Measurements from ENCODE around the gene XYLT2. TPM values are rescaled to one million over a fixed set of nuclear protein-coding genes. Genes with fewer than 3 reads are reported as not detected.

Gene XYLT2
- total RNA-seq, 1 donor, result 6.8 TPM

GRCh38 chr17:50352072-50352692 lies 6.3 kb downstream of the XYLT2 start:
- Histone ChIP-seq H3K4me3 (ENCODE audit: low read length) (no peak overlapping the region), H3K9me3 (ENCODE audit: low read depth, low read length) (no peaks in the 10 kb centered on the region), H3K4me1 (ENCODE audit: insufficient read depth, low read length) (peaks cover 5% of the 10 kb centered on the region), H3K27me3 (ENCODE audit: insufficient read depth, low read length) (no peaks in the 10 kb centered on the region)

- Histone ChIP-seq H3K9me3 (ENCODE audit: low read depth, low read length) (no peaks in the 10 kb centered on the region), H3K4me3 (ENCODE audit: low read length) (no peak overlapping the region), H3K4me1 (ENCODE audit: insufficient read depth, low read length) (no peaks in the 10 kb centered on the region), H3K27me3 (ENCODE audit: insufficient read depth, low read length) (no peaks in the 10 kb centered on the region)
Observed at GRCh38 chr17:50352693-50353599, 7.0 kb downstream of the XYLT2 start.

GRCh38 chr17:50353600-50354195 lies 7.8 kb downstream of the XYLT2 start:
- H3K9me3 ChIP-seq (ENCODE audit: low read depth, low read length), result no peaks in the 10 kb centered on the region
- no peaks in the 10 kb centered on the region for H3K27me3 ChIP-seq (ENCODE audit: insufficient read depth, low read length)
- H3K4me1 ChIP-seq (ENCODE audit: insufficient read depth, low read length), result no peaks in the 10 kb centered on the region
- no peak overlapping the region for H3K4me3 ChIP-seq (ENCODE audit: low read length)

GRCh38 chr17:50354198-50354597 lies 8.3 kb downstream of the XYLT2 start:
- Histone ChIP-seq H3K9me3 (ENCODE audit: low read depth, low read length) (no peaks in the 10 kb centered on the region), H3K27me3 (ENCODE audit: insufficient read depth, low read length) (no peaks in the 10 kb centered on the region), H3K4me1 (ENCODE audit: insufficient read depth, low read length) (no peaks in the 10 kb centered on the region), H3K4me3 (ENCODE audit: low read length) (no peak overlapping the region)

- Histone ChIP-seq H3K27me3 (ENCODE audit: insufficient read depth, low read length) (no peaks in the 10 kb centered on the region), H3K4me1 (ENCODE audit: insufficient read depth, low read length) (no peaks in the 10 kb centered on the region), H3K4me3 (ENCODE audit: low read length) (no peak overlapping the region), H3K9me3 (ENCODE audit: low read depth, low read length) (no peaks in the 10 kb centered on the region)
Observed at GRCh38 chr17:50354776-50355175, 8.8 kb downstream of the XYLT2 start.

GRCh38 chr17:50355336-50355700 lies 9.4 kb downstream of the XYLT2 start:
- Histone ChIP-seq H3K9me3 (ENCODE audit: low read depth, low read length) (no peaks in the 10 kb centered on the region), H3K4me1 (ENCODE audit: insufficient read depth, low read length) (no peaks in the 10 kb centered on the region), H3K4me3 (ENCODE audit: low read length) (no peak overlapping the region), H3K27me3 (ENCODE audit: insufficient read depth, low read length) (no peaks in the 10 kb centered on the region)

GRCh38 chr17:50355701-50356341 lies 9.9 kb downstream of the XYLT2 start:
- no peaks in the 10 kb centered on the region for H3K9me3 ChIP-seq (ENCODE audit: low read depth, low read length)
- no peaks in the 10 kb centered on the region for H3K27me3 ChIP-seq (ENCODE audit: insufficient read depth, low read length)
- H3K4me3 ChIP-seq (ENCODE audit: low read length), result no peak overlapping the region
- no peaks in the 10 kb centered on the region for H3K4me1 ChIP-seq (ENCODE audit: insufficient read depth, low read length)

GRCh38 chr17:50356418-50356817 lies 10.5 kb downstream of the XYLT2 start:
- Histone ChIP-seq H3K27me3 (ENCODE audit: insufficient read depth, low read length) (no peaks in the 10 kb centered on the region), H3K9me3 (ENCODE audit: low read depth, low read length) (no peaks in the 10 kb centered on the region), H3K4me3 (ENCODE audit: low read length) (no peak overlapping the region), H3K4me1 (ENCODE audit: insufficient read depth, low read length) (no peaks in the 10 kb centered on the region)

GRCh38 chr17:50356892-50357510 lies 11.1 kb downstream of the XYLT2 start:
- Histone ChIP-seq H3K4me1 (ENCODE audit: insufficient read depth, low read length) (peaks cover under 1% of the 10 kb centered on the region), H3K27me3 (ENCODE audit: insufficient read depth, low read length) (no peaks in the 10 kb centered on the region), H3K9me3 (ENCODE audit: low read depth, low read length) (no peaks in the 10 kb centered on the region), H3K4me3 (ENCODE audit: low read length) (no peak overlapping the region)

GRCh38 chr17:50358177-50358576 lies 12.3 kb downstream of the XYLT2 start:
- H3K9me3 ChIP-seq (ENCODE audit: low read depth, low read length), result no peaks in the 10 kb centered on the region
- H3K4me1 ChIP-seq (ENCODE audit: insufficient read depth, low read length), result peaks cover 6% of the 10 kb centered on the region
- H3K4me3 ChIP-seq (ENCODE audit: low read length), result no peak overlapping the region
- H3K27me3 ChIP-seq (ENCODE audit: insufficient read depth, low read length), result no peaks in the 10 kb centered on the region

- H3K9me3 ChIP-seq (ENCODE audit: low read depth, low read length), result no peaks in the 10 kb centered on the region
- H3K4me1 ChIP-seq (ENCODE audit: insufficient read depth, low read length), result peaks cover 6% of the 10 kb centered on the region
- H3K27me3 ChIP-seq (ENCODE audit: insufficient read depth, low read length), result no peaks in the 10 kb centered on the region
Observed at GRCh38 chr17:50359005-50359699, 13.2 kb downstream of the XYLT2 start.

GRCh38 chr17:50359998-50360461 lies 14.1 kb downstream of the XYLT2 start:
- Histone ChIP-seq H3K27me3 (ENCODE audit: insufficient read depth, low read length) (no peaks in the 10 kb centered on the region), H3K4me3 (ENCODE audit: low read length) (no peak overlapping the region), H3K4me1 (ENCODE audit: insufficient read depth, low read length) (peaks cover 6% of the 10 kb centered on the region), H3K9me3 (ENCODE audit: low read depth, low read length) (no peaks in the 10 kb centered on the region)

More at GRCh38 chr17:50359005-50359699, 13.2 kb downstream of the XYLT2 start:
- H3K4me3 ChIP-seq (ENCODE audit: low read length), result no peak overlapping the region

GRCh38 chr17:50360486-50361115 lies 14.7 kb downstream of the XYLT2 start:
- H3K4me1 ChIP-seq (ENCODE audit: insufficient read depth, low read length), result peaks cover 6% of the 10 kb centered on the region
- no peaks in the 10 kb centered on the region for H3K27me3 ChIP-seq (ENCODE audit: insufficient read depth, low read length)
- no peak overlapping the region for H3K4me3 ChIP-seq (ENCODE audit: low read length)
- no peaks in the 10 kb centered on the region for H3K9me3 ChIP-seq (ENCODE audit: low read depth, low read length)
